ENCODE results near the gene ALPP.

The ALPP gene

GRCh38 chr2:232339121-232340081, 39.1 kb upstream of the ALPP start:
- TF ChIP-seq FOXP2 (optimal IDR thresholded peaks at IDR 0.05; ENCODE audit: borderline replicate concordance, extremely low read depth, extremely low read length, insufficient read depth) (no peak), SIN3A (IDR thresholded peaks at IDR 0.05; ENCODE audit: borderline replicate concordance, insufficient read depth, low read length) (no peak), TAF1 (IDR thresholded peaks at IDR 0.05; ENCODE audit: borderline replicate concordance, insufficient read depth, low read length) (no peak), POLR2AphosphoS5 (IDR thresholded peaks at IDR 0.05; ENCODE audit: low read depth, low read length) (no peak)
- TF ChIP-seq, protein P1, sequence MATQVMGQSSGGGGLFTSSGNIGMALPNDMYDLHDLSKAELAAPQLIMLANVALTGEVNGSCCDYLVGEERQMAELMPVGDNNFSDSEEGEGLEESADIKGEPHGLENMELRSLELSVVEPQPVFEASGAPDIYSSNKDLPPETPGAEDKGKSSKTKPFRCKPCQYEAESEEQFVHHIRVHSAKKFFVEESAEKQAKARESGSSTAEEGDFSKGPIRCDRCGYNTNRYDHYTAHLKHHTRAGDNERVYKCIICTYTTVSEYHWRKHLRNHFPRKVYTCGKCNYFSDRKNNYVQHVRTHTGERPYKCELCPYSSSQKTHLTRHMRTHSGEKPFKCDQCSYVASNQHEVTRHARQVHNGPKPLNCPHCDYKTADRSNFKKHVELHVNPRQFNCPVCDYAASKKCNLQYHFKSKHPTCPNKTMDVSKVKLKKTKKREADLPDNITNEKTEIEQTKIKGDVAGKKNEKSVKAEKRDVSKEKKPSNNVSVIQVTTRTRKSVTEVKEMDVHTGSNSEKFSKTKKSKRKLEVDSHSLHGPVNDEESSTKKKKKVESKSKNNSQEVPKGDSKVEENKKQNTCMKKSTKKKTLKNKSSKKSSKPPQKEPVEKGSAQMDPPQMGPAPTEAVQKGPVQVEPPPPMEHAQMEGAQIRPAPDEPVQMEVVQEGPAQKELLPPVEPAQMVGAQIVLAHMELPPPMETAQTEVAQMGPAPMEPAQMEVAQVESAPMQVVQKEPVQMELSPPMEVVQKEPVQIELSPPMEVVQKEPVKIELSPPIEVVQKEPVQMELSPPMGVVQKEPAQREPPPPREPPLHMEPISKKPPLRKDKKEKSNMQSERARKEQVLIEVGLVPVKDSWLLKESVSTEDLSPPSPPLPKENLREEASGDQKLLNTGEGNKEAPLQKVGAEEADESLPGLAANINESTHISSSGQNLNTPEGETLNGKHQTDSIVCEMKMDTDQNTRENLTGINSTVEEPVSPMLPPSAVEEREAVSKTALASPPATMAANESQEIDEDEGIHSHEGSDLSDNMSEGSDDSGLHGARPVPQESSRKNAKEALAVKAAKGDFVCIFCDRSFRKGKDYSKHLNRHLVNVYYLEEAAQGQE (IDR thresholded peaks at IDR 0.05; ENCODE audit: insufficient read depth in 1 of 2, low read depth in 2 of 2, low read length in 2 of 2): no peak

GRCh38 chr2:232340171-232340935, 38.2 kb upstream of the ALPP start:
- TF ChIP-seq, protein P1 (IDR thresholded peaks at IDR 0.05; ENCODE audit: insufficient read depth in 1 of 2, low read depth in 2 of 2, low read length in 2 of 2): no peak
- TF ChIP-seq FOXP2 (optimal IDR thresholded peaks at IDR 0.05; ENCODE audit: borderline replicate concordance, extremely low read depth, extremely low read length, insufficient read depth): no peak
- TF ChIP-seq POLR2AphosphoS5 (IDR thresholded peaks at IDR 0.05; ENCODE audit: low read depth, low read length): no peak
- TF ChIP-seq SIN3A (IDR thresholded peaks at IDR 0.05; ENCODE audit: borderline replicate concordance, insufficient read depth, low read length): no peak
- no peak for TF ChIP-seq TAF1 (IDR thresholded peaks at IDR 0.05; ENCODE audit: borderline replicate concordance, insufficient read depth, low read length)

DNA sequence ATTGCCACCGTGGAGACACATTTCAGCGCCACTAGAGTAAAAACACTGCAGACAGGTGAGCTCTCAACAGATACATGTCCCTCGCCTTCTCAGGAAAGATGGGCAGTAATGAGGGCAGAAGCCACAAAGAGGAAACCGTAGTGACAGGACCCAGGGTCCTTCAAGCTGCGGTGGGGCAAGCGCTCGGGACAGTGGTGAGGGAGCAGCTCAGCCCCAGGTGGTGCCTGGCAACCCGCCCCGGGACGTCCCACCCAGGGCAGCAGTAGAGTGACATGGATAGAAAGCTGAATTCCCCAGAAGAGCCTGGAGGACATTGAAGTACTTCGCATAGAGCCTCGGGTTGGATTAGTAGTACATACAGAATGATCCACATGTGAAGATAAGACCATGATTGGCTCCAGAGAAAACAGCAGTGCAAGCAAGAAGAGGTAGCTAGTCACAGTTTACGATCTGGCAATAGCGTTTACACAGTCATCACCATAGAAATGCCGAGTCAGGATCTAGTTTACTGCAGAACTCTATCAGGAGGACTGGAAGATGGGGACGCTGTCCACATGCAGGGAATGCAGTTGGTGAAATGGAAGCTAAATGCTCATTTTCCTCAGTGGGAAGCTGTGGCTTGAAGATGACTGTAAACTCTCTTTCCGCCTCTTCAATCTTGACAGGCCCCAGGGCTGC, 37.4 kb upstream of the ALPP start:
- TF ChIP-seq SIN3A (IDR thresholded peaks at IDR 0.05; ENCODE audit: borderline replicate concordance, insufficient read depth, low read length) (no peak), FOXP2 (optimal IDR thresholded peaks at IDR 0.05; ENCODE audit: borderline replicate concordance, extremely low read depth, extremely low read length, insufficient read depth) (no peak), POLR2AphosphoS5 (IDR thresholded peaks at IDR 0.05; ENCODE audit: low read depth, low read length) (no peak), TAF1 (IDR thresholded peaks at IDR 0.05; ENCODE audit: borderline replicate concordance, insufficient read depth, low read length) (no peak)
- TF ChIP-seq, protein P1 (IDR thresholded peaks at IDR 0.05; ENCODE audit: insufficient read depth in 1 of 2, low read depth in 2 of 2, low read length in 2 of 2): no peak

GRCh38 chr2:232341739-232342126, 36.8 kb upstream of the ALPP start:
- no peak for TF ChIP-seq SIN3A (IDR thresholded peaks at IDR 0.05; ENCODE audit: borderline replicate concordance, insufficient read depth, low read length)
- TF ChIP-seq TAF1 (IDR thresholded peaks at IDR 0.05; ENCODE audit: borderline replicate concordance, insufficient read depth, low read length): no peak
- no peak for TF ChIP-seq POLR2AphosphoS5 (IDR thresholded peaks at IDR 0.05; ENCODE audit: low read depth, low read length)
- no peak for TF ChIP-seq FOXP2 (optimal IDR thresholded peaks at IDR 0.05; ENCODE audit: borderline replicate concordance, extremely low read depth, extremely low read length, insufficient read depth)
- TF ChIP-seq, protein P1 (IDR thresholded peaks at IDR 0.05; ENCODE audit: insufficient read depth in 1 of 2, low read depth in 2 of 2, low read length in 2 of 2): no peak
